H1 (cell line): Measurements from ENCODE around the gene FGFR2. TPM values are rescaled to one million over a fixed set of nuclear protein-coding genes. Genes with fewer than 3 reads are reported as not detected.

Experiments
- CTCF ChIA-PET: fragments of 300-600 bp; sonication (Branson Sonifier 250); formaldehyde crosslinking; loops from one replicate; lab custom pipeline; 2021; ENCODE audit not compliant: partially characterized antibody; lab: Charles Lee
- POLR2A ChIA-PET: fragments of 300-600 bp; sonication (Branson Sonifier 250); formaldehyde crosslinking; loops from one replicate; lab custom pipeline; 2021; ENCODE audit warnings: inconsistent platforms; ENCODE audit not compliant: partially characterized antibody; lab: Charles Lee
- DNase-seq, 2 experiments: peaks; one replicate each; pipeline versions ENCODE4 v3.0.0 to v3.0.0-alpha.2; 2010 to 2022; ENCODE audit warnings: low spot score in 2 of 2, low read depth in 1 of 2, mixed read lengths in 1 of 2
- FAIRE-seq: peaks from 2 replicates; lab custom pipeline; 2011; peaks lifted over from hg19 to GRCh38; lab: Jason Lieb, UNC
- H2AFZ ChIP-seq: 2 replicates; pipeline ENCODE4 v1.8.1; 2012; ENCODE audit warnings: low read length, inconsistent platforms
- H2AK5ac ChIP-seq: 2 replicates; pipeline ENCODE4 v1.6.1; 2013; ENCODE audit warnings: low read depth, low read length
- H2BK120ac ChIP-seq: replicated peaks from 2 replicates; pipeline ENCODE3; 2013; ENCODE audit warnings: low read depth, low read length, inconsistent platforms
- H2BK12ac ChIP-seq: 2 replicates; pipeline ENCODE4 v1.6.1; 2013; ENCODE audit warnings: low read depth, low read length
- H2BK15ac ChIP-seq: 2 replicates; pipeline ENCODE4 v1.6.1; 2013; ENCODE audit warnings: low read length
- H2BK20ac ChIP-seq: 2 replicates; pipeline ENCODE4 v1.6.1; 2013; ENCODE audit warnings: low read length
- H2BK5ac ChIP-seq: 2 replicates; pipeline ENCODE4 v1.6.1; 2013; ENCODE audit warnings: low read depth, low read length
- H3K14ac ChIP-seq: 2 replicates; pipeline ENCODE4 v1.6.1; 2013; ENCODE audit warnings: inconsistent platforms; ENCODE audit not compliant: insufficient read length
- H3K18ac ChIP-seq: 2 replicates; pipeline ENCODE4 v1.6.1; 2013; ENCODE audit warnings: low read length; ENCODE audit errors: extremely low read depth
- H3K23ac ChIP-seq: 2 replicates; pipeline ENCODE4 v1.6.1; 2013; ENCODE audit warnings: inconsistent platforms; ENCODE audit not compliant: insufficient read length
- H3K23me2 ChIP-seq: 2 replicates; pipeline ENCODE4 v1.6.1; 2013; ENCODE audit warnings: low read depth, low read length
- H3K27ac ChIP-seq: 2 replicates; pipeline ENCODE4 v1.6.1; 2011; ENCODE audit warnings: low read depth, low read length, inconsistent platforms
- H3K27me3 ChIP-seq, 4 experiments: replicated peaks in 1 of 4; 1 replicate in 1 of 4; 2 replicates in 3 of 4; pipeline versions ENCODE4 v1.6.1 to v1.8.1; 2011 to 2013; ENCODE audit warnings: low read length in 3 of 4, mild to moderate bottlenecking in 3 of 4, inconsistent platforms in 2 of 4, mixed read lengths in 2 of 4, moderate library complexity in 1 of 4; ENCODE audit not compliant: control insufficient read depth in 3 of 4, insufficient read depth in 3 of 4; ENCODE audit errors: extremely low read depth in 1 of 4
- H3K36me3 ChIP-seq, 4 experiments: 2 replicates each; pipeline versions ENCODE4 v1.6.1 to v1.8.1; 2011 to 2013; ENCODE audit warnings: mild to moderate bottlenecking in 4 of 4, low read length in 3 of 4, moderate library complexity in 2 of 4, control low read depth in 1 of 4, inconsistent platforms in 1 of 4; ENCODE audit not compliant: insufficient read depth in 4 of 4, control insufficient read depth in 2 of 4
- H3K4ac ChIP-seq: replicated peaks from 2 replicates; pipeline ENCODE3; 2013; ENCODE audit warnings: low read length, low read depth, mixed read lengths, inconsistent platforms; ENCODE audit not compliant: insufficient read length
- H3K4me1 ChIP-seq, 4 experiments: replicated peaks in 1 of 4; 1 replicate in 1 of 4; 2 replicates in 3 of 4; pipeline versions ENCODE4 v1.6.1 to v1.8.1; 2011 to 2013; ENCODE audit warnings: low read length in 3 of 4, inconsistent platforms in 2 of 4, mixed read lengths in 1 of 4; ENCODE audit not compliant: insufficient read depth in 4 of 4, control insufficient read depth in 3 of 4
- H3K4me2 ChIP-seq, 2 experiments: 2 replicates each; pipeline versions ENCODE4 v1.6.1 to v1.8.1; 2011 to 2013; ENCODE audit warnings: low read depth in 2 of 2, low read length in 2 of 2, control low read depth in 1 of 2, inconsistent platforms in 1 of 2, mild to moderate bottlenecking in 1 of 2; ENCODE audit not compliant: insufficient read depth in 1 of 2
- H3K4me3 ChIP-seq, 4 experiments: fragments of 200-600, 300-600 bp in 1 of 4; sonication (generic), shearing (Covaris generic), sonication (Bioruptor Twin) in 1 of 4; 2 replicates each; pipeline versions ENCODE4 v1.5.1 to v1.8.1; 2011 to 2016; ENCODE audit warnings: low read length in 4 of 4, low read depth in 3 of 4, control low read depth in 2 of 4, inconsistent platforms in 2 of 4, mild to moderate bottlenecking in 2 of 4, mixed read lengths in 1 of 4, moderate library complexity in 1 of 4; ENCODE audit not compliant: insufficient read depth in 2 of 4; ENCODE audit errors: extremely low read depth in 1 of 4
- H3K56ac ChIP-seq: replicated peaks from 2 replicates; pipeline ENCODE3; 2013; ENCODE audit warnings: low read depth, mild to moderate bottlenecking, mixed read lengths, low read length, inconsistent platforms; ENCODE audit not compliant: insufficient read length
- H3K79me1 ChIP-seq: 2 replicates; pipeline ENCODE4 v1.6.1; 2013; ENCODE audit warnings: low read depth, low read length, control low read depth
- H3K79me2 ChIP-seq, 2 experiments: 2 replicates each; pipeline versions ENCODE4 v1.6.1 to v1.8.1; 2012 to 2013; ENCODE audit warnings: low read length in 2 of 2, mild to moderate bottlenecking in 2 of 2, inconsistent platforms in 1 of 2; ENCODE audit not compliant: insufficient read depth in 2 of 2, control insufficient read depth in 1 of 2
- H3K9ac ChIP-seq, 4 experiments: replicated peaks in 1 of 4; 1 replicate in 1 of 4; 2 replicates in 3 of 4; pipeline versions ENCODE4 v1.6.1 to v1.8.1; 2011 to 2013; ENCODE audit warnings: low read depth in 3 of 4, low read length in 3 of 4, control low read depth in 2 of 4, mild to moderate bottlenecking in 2 of 4, moderate library complexity in 2 of 4, inconsistent platforms in 1 of 4; ENCODE audit errors: extremely low read depth in 1 of 4
- H3K9me3 ChIP-seq, 2 experiments: 2 replicates each; pipeline versions ENCODE4 v1.6.1 to v1.8.1; 2012 to 2013; ENCODE audit warnings: mild to moderate bottlenecking in 2 of 2, moderate library complexity in 2 of 2, control low read depth in 1 of 2, inconsistent platforms in 1 of 2, low read depth in 1 of 2, low read length in 1 of 2, mixed read lengths in 1 of 2; ENCODE audit not compliant: insufficient read depth in 2 of 2
- H4K20me1 ChIP-seq, 2 experiments: replicated peaks in 1 of 2; 2 replicates each; pipeline versions ENCODE3 to v1.8.1; 2011 to 2013; ENCODE audit warnings: inconsistent platforms in 2 of 2, low read length in 2 of 2, mild to moderate bottlenecking in 1 of 2; ENCODE audit not compliant: insufficient read depth in 2 of 2, control insufficient read depth in 1 of 2
- H4K5ac ChIP-seq: 2 replicates; pipeline ENCODE4 v1.6.1; 2013; ENCODE audit warnings: low read length, low read depth, mixed read lengths, inconsistent platforms; ENCODE audit not compliant: insufficient read length
- H4K8ac ChIP-seq: 2 replicates; pipeline ENCODE4 v1.8.0; 2013; ENCODE audit warnings: mild to moderate bottlenecking, moderate library complexity, low read length, inconsistent platforms; ENCODE audit not compliant: insufficient read depth; ENCODE audit errors: extremely low read depth
- H4K91ac ChIP-seq: replicated peaks from 2 replicates; pipeline ENCODE3; 2013; ENCODE audit warnings: low read length, mixed read lengths, inconsistent platforms; ENCODE audit not compliant: insufficient read length
- E2F6 ChIP-seq: IDR thresholded peaks from 2 replicates; pipeline ENCODE4 v1.6.1; 2012; ENCODE audit warnings: inconsistent platforms
- MAX ChIP-seq: IDR thresholded peaks from 2 replicates; pipeline ENCODE4 v1.6.1; 2012; ENCODE audit warnings: inconsistent platforms
- PHF8 ChIP-seq: fragments of 200-600 bp; sonication (generic); conservative IDR thresholded peaks from 2 replicates; pipeline ENCODE4 v1.7.1; 2012; ENCODE audit warnings: low read depth, mild to moderate bottlenecking, inconsistent platforms, low read length, moderate library complexity
- POLR2A ChIP-seq, 2 experiments: IDR thresholded peaks; 1 replicate in 1 of 2; 2 replicates in 1 of 2; pipeline ENCODE4 v1.6.1; 2011; ENCODE audit warnings: low read depth in 2 of 2, low read length in 2 of 2, mild to moderate bottlenecking in 2 of 2; ENCODE audit errors: control extremely low read depth in 1 of 2
- WGBS, 2 experiments: shearing (Covaris generic) in 1 of 2; methylation state at CpG; one replicate each; pipeline versions ENCODE4 v1.1.6 to v1.1.7; 2013 to 2015; ENCODE audit warnings: low lambda C conversion rate in 2 of 2, mixed read lengths in 2 of 2, inconsistent platforms in 1 of 2, low coverage in 1 of 2, missing lambda C conversion rate in 1 of 2; ENCODE audit not compliant: insufficient replicate concordance in 2 of 2, insufficient coverage in 1 of 2, insufficient read length in 1 of 2; ENCODE audit errors: extremely low coverage in 1 of 2, missing lambda C conversion rate in 1 of 2; 5-methylcytosine and 5-hydroxymethylcytosine counted together
- polyA plus RNA-seq, 7 experiments: library from polyadenylated mRNA; depleted of rRNA in 3 of 7; stranded (reverse) in 5 of 7; unstranded in 2 of 7; fragments of >200 nt in 5 of 7; fragments of 200-250 nt in 2 of 7; gene quantifications; 1 replicate in 5 of 7; 2 replicates in 1 of 7; 4 replicates in 1 of 7; pipeline versions ENCODE4 v1.2.1 to v1.2.3, GENCODE V29; 2011 to 2013; ENCODE audit warnings: missing spikeins in 2 of 7, mixed read lengths in 2 of 7
- total RNA-seq: library from RNA; stranded (reverse); fragmentation: NEBNext Ultra II Directional; extraction: Animal tissue kit (Norgen Biotek cat#: 25700); gene quantifications from 2 replicates; pipeline ENCODE4 v1.2.1, GENCODE V29; 2021

FGFR2 gene
- total and polyA plus RNA-seq, 2 of the 8 experiments (the other 6 are each of a cell fraction or from before 2014, with no cell fraction given): 50.2 to 81.2 TPM

GRCh38 chr10:121536310-121536913 is 61.8 kb downstream of the FGFR2 start:
- Histone ChIP-seq H3K4me3 (peak overlapping the region in 1 of 4 experiments; percentile 10; a peak in 1 of 8 replicates), H2AK5ac (no peak overlapping the region), H3K4me2 (peak overlapping the region; percentile 17 to 26; a peak in 1 of 4 replicates), H3K9me3 (no peaks in the 10 kb centered on the region), H4K5ac (no peak overlapping the region), H4K20me1 (peaks cover 4 to 9% of the 10 kb centered on the region in 2 experiments), H3K23ac (no peak overlapping the region), H2BK5ac (no peak overlapping the region), H3K4me1 (peaks cover 8 to 25% (median 21%) of the 10 kb centered on the region in 4 experiments; a peak in 6 of 7 replicates), H4K8ac (no peak overlapping the region), H3K4ac (no peak overlapping the region), H3K56ac (no peak overlapping the region), H2BK12ac (no peak overlapping the region), H3K36me3 (peaks cover 14 to 63% (median 27%) of the 10 kb centered on the region in 4 experiments), H2AFZ (no peak overlapping the region), H3K23me2 (no peaks in the 10 kb centered on the region), H2BK120ac (no peak overlapping the region), H3K27ac (no peak overlapping the region), H3K18ac (no peak overlapping the region; the same call in 1 of the 2 replicates), H3K14ac (no peak overlapping the region), H4K91ac (no peak overlapping the region), H2BK15ac (no peak overlapping the region), H2BK20ac (no peak overlapping the region), H3K79me2 (peaks cover 6 to 95% of the 10 kb centered on the region in 2 experiments; a peak in 3 of 4 replicates), H3K27me3 (no peaks in the 10 kb centered on the region), H3K79me1 (peaks cover 28% of the 10 kb centered on the region), H3K9ac (no peak overlapping the region)
- ChIA-PET CTCF (interaction anchor here (0.6 to 1.5 kb wide), 7 partner anchors 8 to 198 kb away, joined by 3 read pairs; no protein-coding TSS in a partner anchor), POLR2A (interaction anchor here (1.0 to 1.1 kb wide), 2 partner anchors 10 to 60 kb away, joined by 3 read pairs; no protein-coding TSS in a partner anchor)
- no peak for DNase-seq
- FAIRE-seq: peak; percentile 7
- WGBS, 2 experiments: 70% methylated on average over 8 of the region's 8 CpGs; no CpG with 5 or more reads in 1 of the 2 experiments
- no peak for TF ChIP-seq PHF8
- peak; percentile 73; the same call in 1 of the 2 replicates for TF ChIP-seq MAX
- no peak for TF ChIP-seq POLR2A (IDR thresholded peaks at IDR 0.05; ENCODE audit: control extremely low read depth in 1 of 2, low read depth in 2 of 2, low read length in 2 of 2)
- TF ChIP-seq E2F6: peak; percentile 63
